ENCODE data around the gene POLR2B.
"Not testable (repeated sequence)": the region's sequence is repeated elsewhere in the genome, so short reads cannot be mapped to it uniquely, and the experiment has no call there.

- TF ChIP-seq CTCF (IDR thresholded peaks at IDR 0.05); SMAD4 (CRISPR knock-in tag; IDR thresholded peaks at IDR 0.05); SP1 (CRISPR knock-in tag; conservative IDR thresholded peaks at IDR 0.05): not testable (repeated sequence)
Observed at GRCh38 chr4:57047046-57047445, 68.3 kb downstream of the POLR2B start.
